K562 (cell line): ENCODE measurements around the gene DMRT2. TPM values are rescaled to one million over a fixed set of nuclear protein-coding genes. Genes with fewer than 3 reads are reported as not detected.

Source experiments
- ATAC-seq: fragments of 200-7000 bp; cut with Tn5 transposase; 3 replicates; pipeline ENCODE4 v1.9.1; 2020; ENCODE audit warnings: moderate library complexity
- Bru-seq: library from RNA; stranded (reverse); fragments of 400-500 nt; gene quantifications from one replicate; lab custom pipeline; 2021; lab: Mats Ljungman, UMichigan
- BruChase-seq, 2 experiments: library from RNA; stranded (reverse); fragments of 400-500 nt; gene quantifications; one replicate each; lab custom pipeline; 2021; lab: Mats Ljungman, UMichigan
- BruUV-seq: library from RNA; stranded (reverse); fragments of 400-500 nt; replicated peaks from 2 replicates; lab custom pipeline; 2021; lab: Mats Ljungman, UMichigan
- CTCF ChIA-PET: fragments of 300-600 bp; formaldehyde crosslinking; extraction: SDS; loops from one replicate; lab custom pipeline; 2021; ENCODE audit warnings: low intra/inter-chr PET ratio; lab: Yijun Ruan, JAX
- POLR2A ChIA-PET: fragments of 300-600, 350-650 bp; sonication (Branson Sonifier 250); formaldehyde crosslinking; extraction: SDS; loops from one replicate; lab custom pipeline; 2021; ENCODE audit warnings: antibody characterized with exemption, inconsistent platforms; lab: Yijun Ruan, JAX
- DNase-seq, 4 experiments: peaks; one replicate each; pipeline versions ENCODE4 v3.0.0 to v3.0.0-alpha.2; 2011 to 2018; ENCODE audit warnings: low spot score in 3 of 4, mixed read lengths in 3 of 4; ENCODE audit errors: extremely low read depth in 1 of 4
- FAIRE-seq: peaks from 2 replicates; lab custom pipeline; 2011; peaks lifted over from hg19 to GRCh38; lab: Jason Lieb, UNC
- H2AFZ ChIP-seq: 2 replicates; pipeline ENCODE4 v1.6.0; 2011; ENCODE audit warnings: low read depth, low read length, control low read depth, inconsistent platforms
- H3K27ac ChIP-seq: fragments of 200-600 bp; 3 replicates; pipeline ENCODE4 v1.8.0; 2011; ENCODE audit warnings: low read depth, mild to moderate bottlenecking, control low read depth, inconsistent platforms, low read length, moderate library complexity, mixed read lengths; ENCODE audit errors: extremely low read depth
- H3K27me3 ChIP-seq, 2 experiments: fragments of 300-600 bp in 1 of 2; 2 replicates in 1 of 2; 3 replicates in 1 of 2; pipeline versions ENCODE4 v1.6.0 to v1.8.0; 2011; ENCODE audit warnings: inconsistent platforms in 2 of 2, low read length in 2 of 2, mild to moderate bottlenecking in 1 of 2, mixed read lengths in 1 of 2, moderate library complexity in 1 of 2; ENCODE audit not compliant: control insufficient read depth in 2 of 2, insufficient read depth in 2 of 2
- H3K36me3 ChIP-seq: fragments of 300-600 bp; 3 replicates; pipeline ENCODE4 v1.8.0; 2011; ENCODE audit warnings: mild to moderate bottlenecking, low read length, inconsistent platforms; ENCODE audit not compliant: control insufficient read depth, insufficient read depth
- H3K4me1 ChIP-seq, 2 experiments: fragments of 200-600 bp in 1 of 2; replicated peaks in 1 of 2; 2 replicates in 1 of 2; 3 replicates in 1 of 2; pipeline versions ENCODE4 v1.5.1 to v1.8.0; 2011; ENCODE audit warnings: inconsistent platforms in 2 of 2, low read length in 2 of 2, mild to moderate bottlenecking in 1 of 2, mixed read lengths in 1 of 2, moderate library complexity in 1 of 2; ENCODE audit not compliant: control insufficient read depth in 2 of 2, insufficient read depth in 2 of 2
- H3K4me2 ChIP-seq: 2 replicates; pipeline ENCODE4 v1.6.1; 2011; ENCODE audit warnings: low read length, control low read depth, inconsistent platforms, mixed read lengths; ENCODE audit not compliant: insufficient read depth
- H3K4me3 ChIP-seq: fragments of 200-600 bp; sonication (generic), shearing (Covaris generic); 2 replicates; pipeline ENCODE4 v1.5.1; 2016; ENCODE audit warnings: control low read depth, inconsistent platforms
- H3K79me2 ChIP-seq: fragments of 200-600 bp; 3 replicates; pipeline ENCODE4 v1.8.0; 2011; ENCODE audit warnings: low read length, inconsistent platforms; ENCODE audit not compliant: control insufficient read depth, insufficient read depth
- H3K9ac ChIP-seq, 2 experiments: 2 replicates each; pipeline versions ENCODE4 v1.6.0 to v1.6.1; 2011; ENCODE audit warnings: low read depth in 2 of 2, low read length in 2 of 2, control low read depth in 1 of 2, inconsistent platforms in 1 of 2, mild to moderate bottlenecking in 1 of 2, mixed read lengths in 1 of 2; ENCODE audit not compliant: insufficient read depth in 1 of 2
- H3K9me1 ChIP-seq: one replicate; pipeline ENCODE4 v1.6.0; 2011; ENCODE audit warnings: inconsistent platforms, mild to moderate bottlenecking, low read length, moderate library complexity; ENCODE audit not compliant: control insufficient read depth, insufficient read depth
- H3K9me3 ChIP-seq: replicated peaks from 2 replicates; pipeline ENCODE4 v1.5.1; 2011; ENCODE audit warnings: low read depth, low read length, inconsistent platforms; ENCODE audit not compliant: control insufficient read depth, insufficient read depth
- H4K20me1 ChIP-seq: replicated peaks from 2 replicates; pipeline ENCODE4 v1.6.1; 2011; ENCODE audit warnings: low read length, inconsistent platforms, mixed read lengths; ENCODE audit not compliant: control insufficient read depth, insufficient read depth
- E2F6 ChIP-seq, 2 experiments: IDR thresholded peaks; 2 replicates each; pipeline ENCODE4 v1.6.1; 2011; ENCODE audit warnings: borderline replicate concordance in 1 of 2, control low read depth in 1 of 2, low read depth in 1 of 2, low read length in 1 of 2, mild to moderate bottlenecking in 1 of 2, mixed read lengths in 1 of 2, moderate library complexity in 1 of 2; ENCODE audit not compliant: insufficient read depth in 1 of 2, insufficient read length in 1 of 2, poor library complexity in 1 of 2, severe bottlenecking in 1 of 2; ENCODE audit errors: extremely low read depth in 1 of 2
- ZFP91 ChIP-seq: sonication (generic); formaldehyde crosslinking; IDR thresholded peaks from 2 replicates; pipeline ENCODE4 v1.8.0; 2022; ENCODE audit warnings: mild to moderate bottlenecking, missing genetic modification reagents
- WGBS: fragments of 100-300 bp; shearing (Covaris generic); methylation state at CpG from one replicate; pipeline ENCODE4 v1.1.6; 2016; ENCODE audit warnings: low coverage, mixed read lengths; ENCODE audit not compliant: insufficient coverage; ENCODE audit errors: missing lambda C conversion rate; 5-methylcytosine and 5-hydroxymethylcytosine counted together
- in situ Hi-C: fragments of 300-500 bp; cut with MboI; formaldehyde crosslinking; loops from 4 replicates; pipeline ENCODE4 v1.15.0; 2018; ENCODE audit warnings: inconsistent platforms, mixed read lengths
- intact Hi-C: fragments of 100-400 bp; cut with micrococcal nuclease; formaldehyde crosslinking; loops from 2 replicates; pipeline ENCODE4 v1.14.2; 2022
- long read RNA-seq, 3 experiments: library from polyadenylated mRNA in 2 of 3; library from RNA in 1 of 3; unstranded in 2 of 3; stranded (forward) in 1 of 3; transcript quantifications; one replicate each; pipeline ENCODE4 v2.0.0, GENCODE V29; 2019 to 2022
- polyA minus RNA-seq, 3 experiments: library from RNA; depleted of rRNA, polyadenylated mRNA; stranded (reverse); fragments of >200 nt; gene quantifications; 2 replicates each; pipeline ENCODE4 v1.2.3, GENCODE V29; 2011
- polyA plus RNA-seq, 8 experiments: library from polyadenylated mRNA; depleted of rRNA in 4 of 8; stranded (reverse) in 5 of 8; unstranded in 3 of 8; fragments of >200 nt; fragmentation: Nextera tagmentation in 2 of 8; fragmentation: Illumina TruSeq in 1 of 8; extraction: Ambion mirVana in 2 of 8; extraction: Trizol in 1 of 8; gene quantifications; 2 replicates each; pipeline versions ENCODE4 v1.2.1 to v1.2.3, GENCODE V29; 2011 to 2014; ENCODE audit warnings: inconsistent platforms in 1 of 8, missing spikeins in 1 of 8
- total RNA-seq, 7 experiments: library from RNA; depleted of rRNA in 6 of 7; stranded (reverse); fragments of >200 nt in 6 of 7; fragmentation: Illumina TruSeq in 2 of 7; extraction: Trizol in 2 of 7; gene quantifications; 2 replicates each; pipeline versions ENCODE4 v1.2.1 to v1.2.3, GENCODE V29; 2011 to 2021; ENCODE audit warnings: low replicate concordance in 1 of 7

The DMRT2 gene
- not detected in 2 replicates for total RNA-seq (2011; cell fraction: chromatin; rRNA removed; ENCODE audit: low replicate concordance)
- not detected in 2 replicates for total RNA-seq (2011; cell fraction: nucleolus; rRNA removed)
- not detected in 2 replicates for total RNA-seq (2011; cell fraction: nucleoplasm; rRNA removed)
- total RNA-seq (2014; rRNA removed), result not detected in 2 replicates
- total RNA-seq (2014; rRNA removed; fragmentation: Illumina TruSeq; extraction: Trizol), result not detected in 2 replicates
- not detected in 2 replicates for total RNA-seq (2015; rRNA removed; fragmentation: Illumina TruSeq; extraction: Trizol)
- not detected in 2 replicates for total RNA-seq (2021)
- not detected in 2 replicates for polyA plus RNA-seq (2011; rRNA removed)
- polyA plus RNA-seq (2011; cell fraction: cytosol; rRNA removed), result not detected in 2 replicates
- polyA plus RNA-seq (2011; cell fraction: nucleus; rRNA removed), result not detected in 2 replicates
- not detected in 2 replicates for polyA plus RNA-seq (2012)
- not detected in 2 replicates for polyA plus RNA-seq (2014; fragmentation: Illumina TruSeq; extraction: Trizol)
- polyA plus RNA-seq (2014; fragmentation: Nextera tagmentation; extraction: Ambion mirVana), result not detected
- not detected in 2 replicates for polyA plus RNA-seq (2014; rRNA removed)
- not detected in 2 replicates for polyA minus RNA-seq (2011; rRNA and poly(A)+ RNA removed)
- polyA minus RNA-seq (2011; cell fraction: cytosol; rRNA and poly(A)+ RNA removed), result not detected in 2 replicates
- polyA minus RNA-seq (2011; cell fraction: nucleus; rRNA and poly(A)+ RNA removed), result not detected in 2 replicates
- Bru-seq, nascent RNA, result not detected
- not detected for BruChase-seq, experiment 1, labeled RNA remaining after a 2-hour chase
- not detected for BruChase-seq, experiment 2, labeled RNA remaining after a 6-hour chase
- long read RNA-seq, experiment 1, result 0 reads
- long read RNA-seq, experiment 2, result 0 reads
- long read RNA-seq, experiment 3, result 0 reads

GRCh38 chr9:1050125-1050895 is at the start of gene DMRT2:
DMRT2 (plus strand) TSS chr9:1050357; CDS start chr9:1051614, 1,257 bp downstream.
- no peak within 1 kb of the TSS for H2AFZ ChIP-seq
- H3K9ac ChIP-seq, result no peak within 1 kb of the TSS
- ChIA-PET POLR2A (interaction anchor here (0.8 kb wide), 1 partner anchor 11 kb away, joined by 4 read pairs; no protein-coding TSS in a partner anchor), CTCF (no interaction called here)
- H3K4me2 ChIP-seq, result no peak within 1 kb of the TSS
- no TSS peak for BruUV-seq
- 2% methylated on average over 20 of the region's 48 CpGs for WGBS
- FAIRE-seq (no peak), DNase-seq (peak; percentile 23 to 43 (median 35)), ATAC-seq (peak; percentile 88)
- TF ChIP-seq E2F6 (IDR thresholded peaks at IDR 0.05; ENCODE audit: borderline replicate concordance in 1 of 2, extremely low read depth in 1 of 2, insufficient read depth in 1 of 2, insufficient read length in 1 of 2, low read depth in 1 of 2, low read length in 1 of 2, poor library complexity in 1 of 2, severe bottlenecking in 1 of 2) (peak in 1 of 2 experiments; percentile 19), ZFP91 (no peak)
- H3K9me1 ChIP-seq, result no peaks in the 10 kb centered on the region
- H3K9me3 ChIP-seq, result no peaks in the 10 kb centered on the region
- no peak within 1 kb of the TSS for H3K27ac ChIP-seq
- no peaks in the 10 kb centered on the region for H3K79me2 ChIP-seq
- H3K4me3 ChIP-seq, result no peak within 1 kb of the TSS
- in situ Hi-C loops, result no loop called here
- intact Hi-C loops, result no loop called here
- H3K27me3 ChIP-seq, result peaks cover 0 to 39% of the 10 kb centered on the region in 2 experiments; a peak in 4 of 5 replicates
- H3K4me1 ChIP-seq, result no peaks in the 10 kb centered on the region; a peak in 1 of 5 replicates
- no peaks in the 10 kb centered on the region for H4K20me1 ChIP-seq
- H3K36me3 ChIP-seq, result no peaks in the 10 kb centered on the region
